Measurements from ENCODE around the gene CLEC10A.

GRCh38 chr17:7025245-7025644 lies 54.8 kb downstream of the CLEC10A start:
- TF ChIP-seq POLR2AphosphoS5 (IDR thresholded peaks at IDR 0.05; ENCODE audit: low read depth, low read length) (no peak), TAF1 (IDR thresholded peaks at IDR 0.05; ENCODE audit: borderline replicate concordance, low read depth, low read length) (no peak)
